SU-DHL-6 (cell line): ENCODE results near the gene C19orf38.

Experiments
- H2AFZ ChIP-seq: fragments of 200-600 bp; sonication (generic); 2 replicates; pipeline ENCODE4 v1.6.1; 2014; ENCODE audit warnings: low read depth, mild to moderate bottlenecking, moderate library complexity, mixed read lengths, antibody characterized with exemption, low read length; ENCODE audit not compliant: severe bottlenecking
- H3F3A ChIP-seq: fragments of 200-600 bp; shearing (Covaris generic); 2 replicates; pipeline ENCODE4 v1.6.0; 2016; ENCODE audit warnings: antibody characterized with exemption, mild to moderate bottlenecking; ENCODE audit not compliant: insufficient read depth
- H3K27ac ChIP-seq: fragments of 200-600 bp; sonication (generic); 2 replicates; pipeline ENCODE4 v1.5.1; 2016; ENCODE audit warnings: low read depth, mild to moderate bottlenecking, low read length, moderate library complexity, mixed read lengths
- H3K27me3 ChIP-seq: fragments of 200-600 bp; sonication (generic), shearing (Covaris generic); 2 replicates; pipeline ENCODE4 v1.6.0; 2014; ENCODE audit warnings: mild to moderate bottlenecking, low read length
- H3K36me3 ChIP-seq: fragments of 200-600 bp; sonication (generic); 2 replicates; pipeline ENCODE4 v1.6.1; 2014; ENCODE audit warnings: mild to moderate bottlenecking, low read length, mixed read lengths
- H3K4me2 ChIP-seq: fragments of 300-600, 200-600 bp; shearing (Covaris generic), sonication (generic); 2 replicates; pipeline ENCODE4 v1.6.0; 2014; ENCODE audit warnings: low read length, low read depth, mild to moderate bottlenecking; ENCODE audit not compliant: poor library complexity, severe bottlenecking
- H3K4me3 ChIP-seq: fragments of 200-600 bp; sonication (generic); 2 replicates; pipeline ENCODE4 v1.5.1; 2014; ENCODE audit warnings: antibody characterized with exemption, low read length, mild to moderate bottlenecking, mixed read lengths; ENCODE audit not compliant: insufficient read depth, poor library complexity, severe bottlenecking
- H3K79me2 ChIP-seq: fragments of 200-600 bp; sonication (generic); 2 replicates; pipeline ENCODE4 v1.6.1; 2014; ENCODE audit warnings: mild to moderate bottlenecking, low read length, moderate library complexity; ENCODE audit not compliant: insufficient read depth
- H3K9ac ChIP-seq: fragments of 200-600 bp; sonication (generic); 2 replicates; pipeline ENCODE4 v1.7.0; 2014; ENCODE audit warnings: mild to moderate bottlenecking, low read length
- H3K9me2 ChIP-seq: fragments of 200-600 bp; sonication (generic); replicated peaks from 2 replicates; pipeline ENCODE4 v1.6.1; 2014; ENCODE audit warnings: low read length; ENCODE audit not compliant: insufficient read depth
- H3K9me3 ChIP-seq: fragments of 200-600 bp; sonication (generic); 2 replicates; pipeline ENCODE4 v1.6.1; 2014; ENCODE audit warnings: low read length, mixed read lengths; ENCODE audit not compliant: insufficient read depth
- H4K20me1 ChIP-seq: fragments of 200-600 bp; sonication (generic); 2 replicates; pipeline ENCODE4 v1.6.1; 2014; ENCODE audit warnings: low read depth, mild to moderate bottlenecking, antibody characterized with exemption, low read length, moderate library complexity, mixed read lengths
- CTCF ChIP-seq: fragments of 200-600 bp; sonication (generic); IDR thresholded peaks from one replicate; pipeline ENCODE4 v1.5.1; 2017; ENCODE audit warnings: antibody characterized with exemption, mild to moderate bottlenecking, low read length, moderate library complexity; ENCODE audit not compliant: insufficient read depth, poor library complexity, severe bottlenecking
- EZH2phosphoT487 ChIP-seq: fragments of 200-600 bp; sonication (generic), shearing (Covaris generic); conservative IDR thresholded peaks from 2 replicates; pipeline ENCODE4 v1.6.1; 2018; ENCODE audit warnings: mild to moderate bottlenecking, antibody characterized with exemption, low read length, moderate library complexity, mixed read lengths

The C19orf38 gene

GRCh38 chr19:10812196-10812595 is 36.0 kb upstream of the C19orf38 start:
- no peaks in the 10 kb centered on the region for H3K79me2 ChIP-seq
- H3K9me2 ChIP-seq = no peaks in the 10 kb centered on the region
- no peak overlapping the region for H3K27ac ChIP-seq
- no peak overlapping the region for H3K4me3 ChIP-seq
- no peaks in the 10 kb centered on the region for H3K9me3 ChIP-seq
- no peak for TF ChIP-seq EZH2phosphoT487
- TF ChIP-seq CTCF = no peak
- no peaks in the 10 kb centered on the region for H3F3A ChIP-seq
- H3K9ac ChIP-seq = no peak overlapping the region
- H3K27me3 ChIP-seq = no peaks in the 10 kb centered on the region
- H3K4me2 ChIP-seq = no peak overlapping the region
- H2AFZ ChIP-seq = no peak overlapping the region
- H3K36me3 ChIP-seq = no peaks in the 10 kb centered on the region
- H4K20me1 ChIP-seq = no peaks in the 10 kb centered on the region

DNA sequence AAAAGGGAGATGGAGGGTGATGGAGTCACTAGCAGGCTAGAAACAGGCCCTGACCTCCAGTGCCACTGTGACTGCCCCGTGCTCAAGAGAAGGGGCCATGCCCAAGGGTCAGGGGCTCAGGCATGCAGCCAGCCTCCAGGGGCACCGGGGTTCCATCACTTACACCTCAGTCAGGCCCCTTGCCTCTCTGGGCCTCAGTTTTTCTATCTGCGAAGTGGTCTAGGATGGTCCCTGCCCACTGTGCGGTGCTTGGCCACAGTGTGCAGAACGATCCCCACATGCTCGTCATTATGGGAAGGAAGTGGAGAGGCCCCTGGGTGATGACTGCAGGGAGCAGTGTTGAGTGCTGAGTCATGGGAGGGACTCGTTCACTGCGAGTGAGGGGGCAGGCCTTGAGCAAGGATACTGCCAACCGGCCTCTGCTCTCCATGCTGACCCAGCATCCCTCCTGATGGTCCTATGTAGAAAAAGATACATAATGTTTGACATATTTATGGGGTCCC is 35.3 kb upstream of the C19orf38 start:
- Histone ChIP-seq H3K9me3 (no peaks in the 10 kb centered on the region), H4K20me1 (no peaks in the 10 kb centered on the region), H3K27ac (no peak overlapping the region), H2AFZ (no peak overlapping the region), H3K9me2 (no peaks in the 10 kb centered on the region), H3K4me3 (no peak overlapping the region), H3K4me2 (no peak overlapping the region), H3K79me2 (no peaks in the 10 kb centered on the region), H3K36me3 (no peaks in the 10 kb centered on the region), H3K9ac (no peak overlapping the region), H3F3A (no peaks in the 10 kb centered on the region), H3K27me3 (no peaks in the 10 kb centered on the region)
- no peak for TF ChIP-seq EZH2phosphoT487
- no peak for TF ChIP-seq CTCF

- Histone ChIP-seq H3K9ac (no peak overlapping the region), H3K9me2 (no peaks in the 10 kb centered on the region), H3K27ac (no peak overlapping the region), H3K79me2 (no peaks in the 10 kb centered on the region), H3F3A (no peaks in the 10 kb centered on the region), H3K4me3 (no peak overlapping the region), H3K4me2 (no peak overlapping the region), H4K20me1 (no peaks in the 10 kb centered on the region), H3K27me3 (no peaks in the 10 kb centered on the region), H3K36me3 (no peaks in the 10 kb centered on the region), H2AFZ (no peak overlapping the region), H3K9me3 (no peaks in the 10 kb centered on the region)
- TF ChIP-seq CTCF (no peak), EZH2phosphoT487 (no peak)
Observed at GRCh38 chr19:10815007-10815536, 33.1 kb upstream of the C19orf38 start.
